CD4-positive, alpha-beta T cell treated with Interleukin-15 for 1 hour (primary cell): Measurements from ENCODE around the gene PTGFRN.

Experiments
- DNase-seq: peaks from one replicate; pipeline ENCODE4 v3.0.0-alpha.2; 2020

The PTGFRN gene

GRCh38 chr1:116945421-116945820 lies 35.7 kb downstream of the PTGFRN start:
- DNase-seq: no peak

- no peak for DNase-seq
Observed at GRCh38 chr1:116945996-116946395, 36.3 kb downstream of the PTGFRN start.

- DNase-seq: no peak
Observed at GRCh38 chr1:116947092-116947860, 37.6 kb downstream of the PTGFRN start.

GRCh38 chr1:116948046-116948445 lies 38.3 kb downstream of the PTGFRN start:
- no peak for DNase-seq

- no peak for DNase-seq
Observed at GRCh38 chr1:116948642-116949041, 38.9 kb downstream of the PTGFRN start.

- DNase-seq: no peak
Observed at GRCh38 chr1:116949213-116949985, 39.7 kb downstream of the PTGFRN start.

GRCh38 chr1:116950517-116951199 lies 40.9 kb downstream of the PTGFRN start:
- no peak for DNase-seq

GRCh38 chr1:116951200-116951935 lies 41.7 kb downstream of the PTGFRN start:
- no peak for DNase-seq

GRCh38 chr1:116952738-116953275 lies 43.1 kb downstream of the PTGFRN start:
- DNase-seq: no peak

GRCh38 chr1:116954440-116954839 lies 44.7 kb downstream of the PTGFRN start:
- DNase-seq: no peak

- no peak for DNase-seq
Observed at GRCh38 chr1:116956378-116956777, 46.7 kb downstream of the PTGFRN start.

GRCh38 chr1:116957646-116958045 lies 47.9 kb downstream of the PTGFRN start:
- DNase-seq: no peak

- DNase-seq: no peak
Observed at GRCh38 chr1:116958110-116958509, 48.4 kb downstream of the PTGFRN start.

- DNase-seq: no peak
Observed at GRCh38 chr1:116958977-116959376, 49.3 kb downstream of the PTGFRN start.

GRCh38 chr1:116961606-116962005 lies 51.9 kb downstream of the PTGFRN start:
- DNase-seq: no peak

GRCh38 chr1:116962987-116963639 lies 53.4 kb downstream of the PTGFRN start:
- no peak for DNase-seq

GRCh38 chr1:116966791-116967190 lies 57.1 kb downstream of the PTGFRN start:
- no peak for DNase-seq

GRCh38 chr1:116968724-116969123 lies 59.0 kb downstream of the PTGFRN start:
- DNase-seq: no peak

GRCh38 chr1:116971258-116971860 lies 61.6 kb downstream of the PTGFRN start:
- no peak for DNase-seq

- DNase-seq: no peak
Observed at GRCh38 chr1:116971965-116972673, 62.4 kb downstream of the PTGFRN start.

- DNase-seq: no peak
Observed at GRCh38 chr1:116972674-116973030, 62.9 kb downstream of the PTGFRN start.
